ENCODE results near the gene ITGB2.

The ITGB2 gene

GRCh38 chr21:44907966-44908895 is 12.5 kb downstream of the ITGB2 start:
- no peak for DNase-seq

- no peak for DNase-seq
These were observed 13.3 kb downstream of the ITGB2 start for GRCh38 chr21:44907225-44907965.

GRCh38 chr21:44905728-44906090 is 15.0 kb downstream of the ITGB2 start:
- DNase-seq: no peak

- DNase-seq: no peak
These were observed 15.5 kb downstream of the ITGB2 start for GRCh38 chr21:44905016-44905727.

GRCh38 chr21:44904141-44904923 is 16.4 kb downstream of the ITGB2 start:
- no peak for DNase-seq

- DNase-seq: no peak
These were observed 17.0 kb downstream of the ITGB2 start for GRCh38 chr21:44903689-44904088.

GRCh38 chr21:44903050-44903685 is 17.5 kb downstream of the ITGB2 start:
- no peak for DNase-seq

GRCh38 chr21:44902268-44903049 is 18.2 kb downstream of the ITGB2 start:
- DNase-seq: no peak

GRCh38 chr21:44901391-44902074 is 19.2 kb downstream of the ITGB2 start:
- DNase-seq: no peak

- no peak for DNase-seq
These were observed 20.0 kb downstream of the ITGB2 start for GRCh38 chr21:44900559-44901251.

GRCh38 chr21:44899768-44900558 is 20.7 kb downstream of the ITGB2 start:
- DNase-seq: no peak

GRCh38 chr21:44898851-44899767 is 21.6 kb downstream of the ITGB2 start:
- DNase-seq: no peak

GRCh38 chr21:44898011-44898488 is 22.6 kb downstream of the ITGB2 start:
- no peak for DNase-seq

- no peak for DNase-seq
These were observed 23.2 kb downstream of the ITGB2 start for GRCh38 chr21:44897326-44898010.

- no peak for DNase-seq
These were observed 24.0 kb downstream of the ITGB2 start for GRCh38 chr21:44896561-44897286.

GRCh38 chr21:44895859-44896258 is 24.8 kb downstream of the ITGB2 start:
- DNase-seq: no peak

Measured in eye (tissue), 1 donor.